Esophagus squamous epithelium (tissue), 5 donors: ENCODE results near the gene GABBR2. TPM values are rescaled to one million over a fixed set of nuclear protein-coding genes. Genes with fewer than 3 reads are reported as not detected.

Experiments
- DNase-seq: peaks from one replicate; lab custom pipeline; 2025; lab: John Stamatoyannopoulos, UW
- H3K27ac ChIP-seq, 4 donors: fragments of 200-600 bp; sonication (generic); one replicate each; pipeline ENCODE4 v1.5.1; 2016 to 2019; ENCODE audit warnings: mild to moderate bottlenecking in 1 of 4
- H3K27me3 ChIP-seq, 4 donors: fragments of 200-600 bp; sonication (generic); 1 replicate in 3 of 4; 2 replicates in 1 of 4; pipeline versions ENCODE4 v1.5.1 to v1.6.0; 2017 to 2021; ENCODE audit warnings: antibody characterized with exemption in 1 of 4
- H3K36me3 ChIP-seq, 3 donors: fragments of 200-600 bp; sonication (generic); one replicate each; pipeline ENCODE4 v1.5.1; 2016 to 2019
- H3K4me1 ChIP-seq, 3 donors: fragments of 200-600 bp; sonication (generic); one replicate each; pipeline ENCODE4 v1.5.1; 2017 to 2019
- H3K4me3 ChIP-seq, 4 donors: fragments of 200-600 bp; sonication (generic); 1 replicate in 3 of 4; 2 replicates in 1 of 4; pipeline ENCODE4 v1.5.1; 2016 to 2019; ENCODE audit warnings: mild to moderate bottlenecking in 2 of 4, moderate library complexity in 1 of 4
- H3K9me3 ChIP-seq, 3 donors: fragments of 200-600 bp; sonication (generic); one replicate each; pipeline ENCODE4 v1.5.1; 2016 to 2019
- POLR2A ChIP-seq, 4 donors: fragments of 450-650 bp; IDR thresholded peaks; one replicate each; pipeline ENCODE4 v1.6.1; 2017; ENCODE audit warnings: antibody characterized with exemption in 4 of 4, mild to moderate bottlenecking in 4 of 4, moderate library complexity in 3 of 4
- WGBS, 2 donors: methylation state at CpG; one replicate each; pipeline ENCODE4 v1.1.5; 2018; 5-methylcytosine and 5-hydroxymethylcytosine counted together
- intact Hi-C: fragments of 100-400 bp; cut with DNase I; formaldehyde crosslinking; loops from one replicate; pipeline ENCODE4 v1.15.0; 2022
- total RNA-seq, 4 donors: library from RNA; depleted of rRNA; stranded (reverse); fragments of >200 nt; gene quantifications; one replicate each; pipeline ENCODE4 v1.1.0, GENCODE V29; 2016
- TF ChIP-seq, protein P1 (sequence below), 6 experiments: fragments of 450-650 bp in 4 of 6; fragments of 200-600 bp in 2 of 6; sonication (generic) in 2 of 6; IDR thresholded peaks; one replicate each; pipeline ENCODE4 v1.5.1; 2016 to 2019; ENCODE audit warnings: antibody characterized with exemption in 6 of 6, mild to moderate bottlenecking in 4 of 6, moderate library complexity in 4 of 6
- donor health status: DM: yes; HTN: yes; CAD: no.

Gene GABBR2
- total RNA-seq, 4 donors from 2014 or later: not detected

DNA sequence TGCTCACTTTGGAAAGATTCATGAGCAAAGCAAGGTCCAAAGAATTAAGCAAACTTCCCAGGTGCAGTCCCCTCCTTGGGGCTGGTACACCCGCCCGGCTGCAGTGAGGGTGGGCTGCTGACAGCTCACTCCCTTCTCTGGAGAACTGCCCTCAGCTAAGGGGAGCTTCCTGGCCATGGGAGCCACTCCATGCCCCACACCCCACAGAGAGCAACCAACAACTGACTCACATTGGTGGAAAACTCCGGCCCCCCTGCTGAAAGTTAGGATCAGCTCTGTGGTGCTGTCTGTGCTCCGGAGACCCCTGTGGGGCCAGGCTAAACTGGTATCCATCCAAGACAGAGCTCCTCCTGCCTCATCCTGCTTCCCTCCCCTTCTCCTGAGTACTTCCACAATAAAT lies 223.0 kb downstream of the GABBR2 start:
- Histone ChIP-seq H3K27me3 (peaks cover 0 to 37% (median 0%) of the 10 kb centered on the region in 4 donors), H3K4me1 (no peaks in the 10 kb centered on the region), H3K4me3 (no peak overlapping the region), H3K36me3 (no peaks in the 10 kb centered on the region), H3K27ac (no peak overlapping the region), H3K9me3 (no peaks in the 10 kb centered on the region)
- no peak for DNase-seq
- TF ChIP-seq, protein P1, sequence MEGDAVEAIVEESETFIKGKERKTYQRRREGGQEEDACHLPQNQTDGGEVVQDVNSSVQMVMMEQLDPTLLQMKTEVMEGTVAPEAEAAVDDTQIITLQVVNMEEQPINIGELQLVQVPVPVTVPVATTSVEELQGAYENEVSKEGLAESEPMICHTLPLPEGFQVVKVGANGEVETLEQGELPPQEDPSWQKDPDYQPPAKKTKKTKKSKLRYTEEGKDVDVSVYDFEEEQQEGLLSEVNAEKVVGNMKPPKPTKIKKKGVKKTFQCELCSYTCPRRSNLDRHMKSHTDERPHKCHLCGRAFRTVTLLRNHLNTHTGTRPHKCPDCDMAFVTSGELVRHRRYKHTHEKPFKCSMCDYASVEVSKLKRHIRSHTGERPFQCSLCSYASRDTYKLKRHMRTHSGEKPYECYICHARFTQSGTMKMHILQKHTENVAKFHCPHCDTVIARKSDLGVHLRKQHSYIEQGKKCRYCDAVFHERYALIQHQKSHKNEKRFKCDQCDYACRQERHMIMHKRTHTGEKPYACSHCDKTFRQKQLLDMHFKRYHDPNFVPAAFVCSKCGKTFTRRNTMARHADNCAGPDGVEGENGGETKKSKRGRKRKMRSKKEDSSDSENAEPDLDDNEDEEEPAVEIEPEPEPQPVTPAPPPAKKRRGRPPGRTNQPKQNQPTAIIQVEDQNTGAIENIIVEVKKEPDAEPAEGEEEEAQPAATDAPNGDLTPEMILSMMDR (IDR thresholded peaks at IDR 0.05): no peak
- no peak for TF ChIP-seq POLR2A (IDR thresholded peaks at IDR 0.05)
- intact Hi-C loops: no loop called here
- 49 to 73% methylated on average over 2 of the region's 4 CpGs for WGBS, 2 donors

DNA sequence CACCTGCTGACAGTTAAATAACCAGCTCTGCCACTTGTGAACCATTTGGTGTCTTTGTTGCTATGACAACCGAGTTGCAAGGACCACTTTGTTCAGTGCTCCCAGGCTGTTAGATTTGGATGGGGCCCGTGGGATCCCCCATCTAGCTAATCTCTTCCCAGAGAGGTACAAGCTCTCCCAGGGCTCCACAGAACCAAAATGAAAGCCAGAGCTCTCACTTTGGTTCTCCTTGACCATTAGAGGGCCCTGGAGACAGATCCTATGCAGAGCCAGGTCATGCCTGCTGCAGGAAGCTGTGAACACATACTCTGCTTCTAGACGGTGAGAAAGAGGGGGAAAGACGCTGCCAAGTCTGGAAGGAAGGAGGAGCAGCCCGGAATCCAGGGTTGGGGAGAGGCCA lies 224.6 kb downstream of the GABBR2 start:
- no peak overlapping the region for H3K4me3 ChIP-seq
- no peak for TF ChIP-seq POLR2A (IDR thresholded peaks at IDR 0.05)
- TF ChIP-seq, protein P1 (IDR thresholded peaks at IDR 0.05): no peak
- no peak overlapping the region for H3K27ac ChIP-seq
- intact Hi-C loops: no loop called here
- peaks cover 0 to 37% (median 0%) of the 10 kb centered on the region in 4 donors for H3K27me3 ChIP-seq
- H3K9me3 ChIP-seq: no peaks in the 10 kb centered on the region
- DNase-seq: no peak
- H3K36me3 ChIP-seq: no peaks in the 10 kb centered on the region
- no peaks in the 10 kb centered on the region for H3K4me1 ChIP-seq
- 30 to 39% methylated on average over 3 of the region's 5 CpGs for WGBS, 2 donors

DNA sequence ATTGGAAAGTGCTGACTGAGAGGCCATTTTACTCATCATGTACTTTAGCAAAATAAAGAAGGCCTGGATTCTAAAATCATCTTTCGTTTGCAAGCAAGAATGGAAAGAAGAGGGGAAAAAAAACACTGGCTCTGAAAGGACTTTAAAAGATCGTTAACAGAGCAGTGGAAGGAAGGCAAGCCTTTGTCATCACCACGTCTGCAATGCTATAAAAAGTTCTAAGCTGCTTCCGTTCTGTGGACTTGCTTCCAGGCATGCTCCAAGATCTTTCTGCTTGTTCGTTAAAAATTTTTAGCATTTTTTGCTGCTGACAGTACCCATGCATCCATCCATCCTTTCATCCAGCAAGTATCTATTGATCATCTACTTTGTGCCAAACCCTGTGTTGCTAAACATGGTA lies 226.5 kb downstream of the GABBR2 start:
- H3K4me3 ChIP-seq: no peak overlapping the region
- no peaks in the 10 kb centered on the region for H3K9me3 ChIP-seq
- intact Hi-C loops: no loop called here
- no peak for DNase-seq
- no peak overlapping the region for H3K27ac ChIP-seq
- no peaks in the 10 kb centered on the region for H3K4me1 ChIP-seq
- 63 to 77% methylated on average over 5 of the region's 5 CpGs for WGBS, 2 donors
- TF ChIP-seq, protein P1 (IDR thresholded peaks at IDR 0.05): no peak
- TF ChIP-seq POLR2A (IDR thresholded peaks at IDR 0.05): no peak
- H3K36me3 ChIP-seq: no peaks in the 10 kb centered on the region
- H3K27me3 ChIP-seq: peaks cover 0 to 37% (median 0%) of the 10 kb centered on the region in 4 donors

DNA sequence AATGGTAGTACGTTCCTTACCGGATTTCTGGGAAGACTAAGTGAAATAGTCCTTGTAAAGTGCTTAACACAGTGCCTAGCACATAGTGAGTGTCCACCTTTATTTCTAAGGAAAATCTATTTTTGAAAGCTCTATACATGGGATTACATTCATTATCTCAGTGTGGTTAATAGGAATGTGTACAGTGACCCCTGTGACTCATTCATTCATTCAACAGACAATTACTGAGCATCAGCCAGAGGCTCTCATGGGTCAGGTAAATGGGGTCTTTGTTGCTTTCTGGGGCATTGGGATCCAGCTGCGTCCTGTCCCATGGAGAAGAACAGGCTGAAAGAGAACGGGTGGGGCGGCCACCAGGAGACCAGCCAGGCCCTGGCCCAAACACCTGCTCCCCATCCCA lies 227.1 kb downstream of the GABBR2 start:
- intact Hi-C loops: no loop called here
- 77 to 79% methylated on average over 4 of the region's 5 CpGs for WGBS, 2 donors

DNA sequence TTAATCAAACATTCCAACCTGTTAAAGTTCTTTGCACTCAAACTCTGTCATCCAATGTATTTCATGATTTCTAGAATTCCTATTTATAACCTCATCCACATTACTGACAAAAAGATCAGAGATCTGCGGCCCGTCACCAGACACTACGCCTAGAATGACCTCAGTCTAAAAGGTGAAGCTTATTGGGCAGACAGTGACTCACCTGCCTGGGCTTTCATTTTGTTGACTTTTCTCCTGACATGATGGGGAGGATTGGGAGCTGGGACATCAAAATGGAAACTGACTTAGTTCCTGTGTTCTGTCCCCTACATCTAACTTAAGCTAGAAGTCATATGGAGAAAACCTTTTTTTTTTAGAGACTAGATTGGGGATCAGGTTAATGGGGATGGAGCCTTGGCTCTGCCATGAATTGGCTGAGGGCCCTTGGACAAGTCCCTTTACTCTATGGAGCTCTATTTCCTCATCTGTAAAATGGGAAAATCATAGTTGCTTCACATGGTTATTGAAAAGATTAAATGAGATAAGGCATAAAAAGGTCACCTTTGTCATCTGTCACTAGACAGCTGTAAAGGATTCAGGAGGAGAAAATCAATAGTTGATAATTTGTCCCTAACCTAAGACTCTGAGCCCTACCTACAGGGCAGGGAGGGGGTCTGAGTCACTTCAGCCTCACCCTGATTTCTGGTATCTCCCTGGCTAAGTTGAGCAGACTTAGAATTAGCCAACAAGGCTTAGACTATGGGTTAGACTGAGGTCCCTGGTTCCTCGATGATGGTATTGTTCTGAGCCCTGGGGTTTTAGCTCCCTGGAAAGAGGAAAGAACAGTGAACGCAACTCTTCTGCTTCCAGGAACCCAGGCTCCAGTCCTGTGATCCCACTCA lies 228.5 kb downstream of the GABBR2 start:
- no peak for TF ChIP-seq POLR2A (IDR thresholded peaks at IDR 0.05)
- TF ChIP-seq, protein P1 (IDR thresholded peaks at IDR 0.05): no peak
- Histone ChIP-seq H3K4me3 (no peak overlapping the region), H3K27me3 (peaks cover 0 to 29% (median 0%) of the 10 kb centered on the region in 4 donors), H3K36me3 (no peaks in the 10 kb centered on the region), H3K4me1 (no peaks in the 10 kb centered on the region), H3K27ac (no peak overlapping the region), H3K9me3 (no peaks in the 10 kb centered on the region)
- 71 to 84% methylated on average over 2 to 5 of the region's 5 CpGs for WGBS, 2 donors
- intact Hi-C loops: no loop called here
- no peak for DNase-seq

More for the DNA sequence above, 227.1 kb downstream of the GABBR2 start:
- TF ChIP-seq POLR2A (IDR thresholded peaks at IDR 0.05): no peak
- TF ChIP-seq, protein P1 (IDR thresholded peaks at IDR 0.05): no peak
- H3K27ac ChIP-seq: no peak overlapping the region
- no peaks in the 10 kb centered on the region for H3K36me3 ChIP-seq
- no peak for DNase-seq
- H3K4me3 ChIP-seq: no peak overlapping the region
- H3K9me3 ChIP-seq: no peaks in the 10 kb centered on the region
- peaks cover 0 to 37% (median 0%) of the 10 kb centered on the region in 4 donors for H3K27me3 ChIP-seq
- H3K4me1 ChIP-seq: no peaks in the 10 kb centered on the region
